Thymus (tissue), 11 donors: Measurements from ENCODE around the gene CTSF. TPM values are rescaled to one million over a fixed set of nuclear protein-coding genes. Genes with fewer than 3 reads are reported as not detected.
"Not testable (repeated sequence)": the region's sequence is repeated elsewhere in the genome, so short reads cannot be mapped to it uniquely, and the experiment has no call there.

Experiments used
- DNase-seq, 9 donors: peaks; one replicate each; pipeline ENCODE4 v3.0.0-alpha.2; 2013; ENCODE audit warnings: low spot score in 9 of 9, low read depth in 6 of 9, missing footprints in 1 of 9
- H3K27ac ChIP-seq, 2 donors: one replicate each; pipeline ENCODE4 v1.5.1; 2013; ENCODE audit warnings: control low read depth in 1 of 2, low read depth in 1 of 2, low read length in 1 of 2, mild to moderate bottlenecking in 1 of 2, moderate library complexity in 1 of 2
- H3K27me3 ChIP-seq, 2 donors: one replicate each; pipeline ENCODE4 v1.5.1; 2013; ENCODE audit warnings: low read length in 1 of 2; ENCODE audit not compliant: control insufficient read depth in 2 of 2, insufficient read depth in 1 of 2
- H3K36me3 ChIP-seq, 2 donors: one replicate each; pipeline ENCODE4 v1.5.1; 2013; ENCODE audit warnings: low read length in 1 of 2, mild to moderate bottlenecking in 1 of 2, moderate library complexity in 1 of 2; ENCODE audit not compliant: control insufficient read depth in 2 of 2, insufficient read depth in 2 of 2
- H3K4me1 ChIP-seq, 2 donors: one replicate each; pipeline ENCODE4 v1.5.1; 2013; ENCODE audit warnings: low read length in 2 of 2; ENCODE audit not compliant: control insufficient read depth in 2 of 2, insufficient read depth in 2 of 2
- H3K4me3 ChIP-seq, 2 donors: one replicate each; pipeline ENCODE4 v1.5.1; 2013; ENCODE audit warnings: low read length in 2 of 2, control low read depth in 1 of 2, mild to moderate bottlenecking in 1 of 2
- H3K9me3 ChIP-seq, 2 donors: one replicate each; pipeline ENCODE4 v1.5.1; 2013; ENCODE audit warnings: low read length in 1 of 2, mild to moderate bottlenecking in 1 of 2; ENCODE audit not compliant: control insufficient read depth in 2 of 2, insufficient read depth in 1 of 2
- WGBS: extraction: QIAGEN DNeasy Blood & Tissue Kit; methylation state at CpG from one replicate; pipeline ENCODE4 v1.1.7; 2013; 5-methylcytosine and 5-hydroxymethylcytosine counted together
- polyA plus RNA-seq: library from polyadenylated mRNA; stranded (reverse); fragments of 200-250 nt; gene quantifications from one replicate; pipeline ENCODE4 v1.2.3, GENCODE V29; 2013
- total RNA-seq: library from RNA; stranded (reverse); fragments of 120-200 nt; gene quantifications from one replicate; pipeline ENCODE4 v1.2.4, GENCODE V29; 2013
- donor health status: healthy.

The CTSF gene
- total and polyA plus RNA-seq, 2 donors, result 4.7 to 17.6 TPM

DNA sequence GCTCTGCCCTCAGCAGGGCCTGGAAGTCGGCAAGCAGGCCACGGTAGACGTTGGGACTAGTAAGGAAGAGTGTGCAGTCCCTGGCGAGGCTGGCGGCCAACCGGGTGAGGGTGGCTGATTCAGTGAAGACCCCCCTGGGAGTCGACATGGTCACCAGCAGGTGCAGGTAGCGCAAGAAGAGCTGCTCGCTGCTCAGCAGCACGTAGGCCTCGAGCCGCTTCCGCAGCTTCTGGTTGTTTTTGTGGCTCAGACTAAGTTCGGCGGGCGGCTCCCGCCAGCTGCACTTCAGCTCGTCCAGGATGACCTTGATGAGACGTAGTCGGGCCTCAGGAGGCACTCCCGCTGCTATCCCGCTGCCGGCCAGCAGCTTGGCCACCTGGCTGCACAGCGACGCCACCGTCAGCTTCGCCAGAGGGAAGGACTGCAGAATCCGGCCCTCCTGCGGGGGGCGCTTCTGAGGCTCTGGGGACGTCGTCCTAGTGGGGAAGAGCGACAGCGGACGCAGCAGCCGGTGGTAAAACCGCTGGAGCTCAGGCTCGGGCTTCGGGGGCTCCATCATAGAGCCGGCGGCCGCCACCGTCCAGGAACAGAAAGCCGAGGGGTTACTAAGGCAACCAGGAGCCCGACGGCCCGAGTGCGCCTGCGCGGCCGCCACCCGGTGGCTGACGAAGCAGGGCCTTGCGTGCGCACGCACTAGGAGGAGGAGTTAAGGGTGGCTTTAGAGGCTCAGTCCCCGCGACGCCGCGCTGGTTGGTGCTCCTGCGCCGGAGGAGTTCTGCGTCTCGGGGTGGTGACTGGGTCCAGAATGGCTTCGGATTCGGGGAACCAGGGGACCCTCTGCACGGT, 24.3 kb upstream of the CTSF start, which contains the start of the genes CCDC87 and CCS:
TSS of gene CCDC87 (minus strand) at position 607 of the 846 bp plus-strand sequence. CDS start at position 559, 48 bp downstream.
TSS of gene CCS (plus strand) at position 729 of the 846 bp plus-strand sequence. CDS start at position 806, 77 bp downstream.
- peaks cover 0 to 2% of the 10 kb centered on the region in 2 donors for H3K9me3 ChIP-seq
- H3K4me3 ChIP-seq, result peak within 1 kb of the TSS; percentile 70 to 76
- 19% methylated on average over 68 of the region's 68 CpGs for WGBS
- peaks cover 17 to 38% of the 10 kb centered on the region in 2 donors for H3K4me1 ChIP-seq
- DNase-seq, result peak; percentile 88 to 98 (median 96)
- H3K27me3 ChIP-seq, result peaks cover 0 to 3% of the 10 kb centered on the region in 2 donors
- peak within 1 kb of the TSS; percentile 59 to 79 for H3K27ac ChIP-seq
- H3K36me3 ChIP-seq, result peaks cover 0 to 2% of the 10 kb centered on the region in 2 donors

DNA sequence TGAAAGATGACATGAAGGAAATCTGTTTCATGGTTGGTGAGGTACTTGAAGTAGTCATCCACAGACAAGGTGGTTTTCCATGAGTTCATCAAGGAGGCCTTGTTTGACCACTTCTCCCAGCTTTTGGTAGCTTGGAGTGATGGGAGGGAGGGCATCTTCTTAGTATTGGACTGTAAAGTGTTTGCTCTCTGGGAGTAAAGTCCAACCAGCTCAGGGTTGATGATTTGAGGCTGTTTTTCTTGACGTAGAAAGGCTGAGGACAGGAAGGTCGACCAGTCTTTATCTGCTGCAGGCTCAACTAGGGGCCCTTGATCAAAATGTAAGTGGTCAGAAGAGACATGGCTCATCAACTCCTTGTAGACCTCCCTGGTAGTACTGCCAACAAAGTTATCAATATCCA, 22.8 kb upstream of the CTSF start:
- Histone ChIP-seq H3K4me3 (no peak overlapping the region), H3K4me1 (peaks cover 17 to 38% of the 10 kb centered on the region in 2 donors), H3K27me3 (peaks cover 0 to 3% of the 10 kb centered on the region in 2 donors), H3K27ac (no peak overlapping the region), H3K9me3 (no peaks in the 10 kb centered on the region), H3K36me3 (no peaks in the 10 kb centered on the region)
- DNase-seq, result no peak
- 94% methylated on average over 2 of the region's 2 CpGs for WGBS

DNA sequence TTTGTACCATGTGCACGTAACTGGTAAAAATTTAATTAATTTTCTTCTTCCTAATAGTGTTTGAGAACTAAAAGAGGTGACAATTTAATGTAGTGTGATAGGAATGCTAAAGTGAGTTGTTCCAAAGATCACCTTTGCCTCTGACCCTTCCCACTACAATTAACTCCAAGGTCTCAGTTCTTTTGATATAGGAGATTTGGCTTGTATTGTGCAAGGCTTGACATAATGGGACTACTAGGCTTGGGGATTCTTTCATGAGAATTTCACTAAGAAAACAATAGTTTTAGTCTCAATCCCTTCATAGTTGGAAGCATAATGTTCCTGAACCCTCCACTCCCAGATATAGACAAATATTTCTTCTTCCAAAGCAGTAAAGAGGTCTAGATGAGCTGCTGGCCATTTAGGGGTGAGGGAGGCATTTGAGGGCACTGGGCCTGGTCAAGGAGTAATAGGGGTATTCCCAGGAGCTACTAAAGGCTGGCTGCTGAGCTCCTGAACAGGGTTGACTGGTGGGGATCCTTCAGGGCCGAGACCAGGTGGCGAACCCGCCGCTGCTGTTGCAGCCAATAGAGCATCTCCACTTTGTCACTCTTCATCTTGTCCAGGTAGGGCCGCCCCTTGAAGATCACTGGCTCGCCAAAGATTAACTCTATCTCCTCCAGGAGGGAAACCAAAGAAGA, 21.7 kb upstream of the CTSF start:
- no peaks in the 10 kb centered on the region for H3K9me3 ChIP-seq
- H3K27me3 ChIP-seq, result peaks cover 0 to 3% of the 10 kb centered on the region in 2 donors
- H3K36me3 ChIP-seq, result no peaks in the 10 kb centered on the region
- H3K27ac ChIP-seq, result no peak overlapping the region
- H3K4me3 ChIP-seq, result no peak overlapping the region
- peaks cover 11 to 28% of the 10 kb centered on the region in 2 donors for H3K4me1 ChIP-seq
- WGBS, result 96% methylated on average over 7 of the region's 7 CpGs
- no peak for DNase-seq

DNA sequence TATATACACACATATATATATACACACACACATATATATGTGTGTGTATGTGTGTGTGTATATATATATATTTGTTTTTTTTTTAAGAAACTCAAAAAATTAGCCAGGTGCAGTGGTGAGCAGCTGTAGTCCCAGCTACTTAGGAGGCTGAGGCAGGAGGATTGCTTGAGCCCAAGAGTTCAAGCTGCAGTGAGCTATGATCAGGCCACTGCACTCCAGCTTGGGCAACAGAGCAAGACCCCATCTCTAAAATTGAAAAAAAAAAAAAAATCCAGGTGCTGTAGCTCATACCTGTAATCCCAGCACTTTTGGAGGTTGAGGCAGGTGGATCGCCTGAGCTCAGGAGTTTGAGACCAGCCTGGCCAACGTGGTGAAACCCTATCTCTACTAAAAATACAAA, 20.9 kb upstream of the CTSF start:
- not testable (repeated sequence) for H3K27me3 ChIP-seq, H3K9me3 ChIP-seq, H3K36me3 ChIP-seq, DNase-seq, H3K27ac ChIP-seq, H3K4me3 ChIP-seq
- peaks cover 6 to 20% of the 10 kb centered on the region in 2 donors for H3K4me1 ChIP-seq
- 80% methylated on average over 2 of the region's 2 CpGs for WGBS

DNA sequence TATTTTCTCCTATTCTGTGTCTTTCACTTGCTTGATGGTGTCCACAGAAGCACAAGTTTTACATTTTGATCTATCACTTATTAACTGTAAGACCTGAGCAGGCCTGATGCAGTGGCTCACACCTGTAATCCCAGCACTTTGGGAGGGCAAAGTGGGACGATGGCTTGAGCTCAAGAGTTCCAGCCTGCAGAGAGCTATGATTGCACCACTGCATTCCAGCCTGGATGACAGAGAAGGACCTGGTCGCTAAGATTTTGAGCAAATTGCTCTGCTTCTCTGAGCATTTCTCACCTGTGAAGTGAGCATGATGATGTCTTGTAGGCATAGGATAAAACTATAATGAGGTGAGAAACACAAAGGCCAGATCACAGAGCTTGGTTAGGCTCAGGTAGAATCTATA, 17.7 kb upstream of the CTSF start:
- peaks cover 0 to 11% of the 10 kb centered on the region in 2 donors for H3K9me3 ChIP-seq
- no peaks in the 10 kb centered on the region for H3K4me1 ChIP-seq
- H3K36me3 ChIP-seq, result no peaks in the 10 kb centered on the region
- H3K27me3 ChIP-seq, result peaks cover 0 to 3% of the 10 kb centered on the region in 2 donors
- WGBS, result 80% methylated on average over 2 of the region's 2 CpGs
- no peak overlapping the region for H3K4me3 ChIP-seq
- H3K27ac ChIP-seq, result no peak overlapping the region
- DNase-seq, result no peak

DNA sequence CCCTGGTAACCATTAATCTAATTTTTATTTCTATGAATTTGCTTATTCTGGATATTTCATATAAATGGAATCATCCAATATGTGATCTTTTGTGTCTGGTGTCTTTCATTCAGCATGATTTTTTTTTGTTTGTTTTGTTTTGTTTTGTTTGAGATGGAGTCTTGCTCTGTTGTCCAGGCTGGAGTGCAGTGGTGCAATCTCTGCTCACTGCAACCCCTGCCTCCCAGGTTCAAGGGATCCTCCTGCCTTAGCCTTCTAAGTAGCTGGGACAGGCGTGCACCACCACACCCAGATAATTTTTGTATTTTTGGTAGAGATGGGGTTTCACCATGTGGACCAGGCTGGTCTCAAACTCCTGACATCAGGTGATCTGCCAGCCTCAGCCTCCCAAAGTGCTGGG, 17.0 kb upstream of the CTSF start:
- H3K4me3 ChIP-seq, H3K27ac ChIP-seq, DNase-seq, H3K27me3 ChIP-seq, H3K36me3 ChIP-seq, H3K4me1 ChIP-seq: not testable (repeated sequence)
- peaks cover 0 to 11% of the 10 kb centered on the region in 2 donors for H3K9me3 ChIP-seq
- 98% methylated on average over 1 of the region's 1 CpG for whole genome bisulfite sequencing

DNA sequence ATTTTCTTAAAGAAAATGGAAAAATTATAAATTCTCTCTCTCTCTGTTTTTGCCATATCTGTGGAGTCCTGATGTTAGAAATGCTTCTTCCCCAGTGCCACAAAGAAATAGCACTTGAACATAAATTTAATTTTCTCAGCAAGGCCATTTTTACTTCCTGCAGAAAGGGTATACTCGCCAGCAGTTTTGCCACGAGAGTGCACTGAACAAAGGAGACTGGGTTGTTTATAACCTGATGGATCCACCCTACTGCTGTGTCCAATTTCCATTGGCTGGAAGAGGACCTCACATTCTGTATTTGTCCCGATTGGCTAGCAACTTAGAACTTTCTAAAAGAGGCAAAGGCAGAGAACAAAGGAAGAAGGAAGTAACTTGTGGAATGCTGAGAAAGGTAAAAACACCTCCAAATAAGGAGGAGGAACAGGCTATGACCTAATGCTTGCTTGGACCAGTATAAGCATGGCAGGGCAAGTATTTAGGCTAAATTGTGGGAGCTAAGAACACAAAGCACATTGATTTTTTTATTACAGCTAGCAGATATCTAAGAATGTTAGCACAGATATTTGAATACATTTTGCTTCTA, 14.2 kb upstream of the CTSF start:
- H3K4me3 ChIP-seq, DNase-seq, H3K27me3 ChIP-seq, H3K4me1 ChIP-seq, H3K27ac ChIP-seq, H3K36me3 ChIP-seq: not testable (repeated sequence)
- WGBS, result 93% methylated on average over 3 of the region's 3 CpGs
- H3K9me3 ChIP-seq, result peaks cover 0 to 11% of the 10 kb centered on the region in 2 donors

DNA sequence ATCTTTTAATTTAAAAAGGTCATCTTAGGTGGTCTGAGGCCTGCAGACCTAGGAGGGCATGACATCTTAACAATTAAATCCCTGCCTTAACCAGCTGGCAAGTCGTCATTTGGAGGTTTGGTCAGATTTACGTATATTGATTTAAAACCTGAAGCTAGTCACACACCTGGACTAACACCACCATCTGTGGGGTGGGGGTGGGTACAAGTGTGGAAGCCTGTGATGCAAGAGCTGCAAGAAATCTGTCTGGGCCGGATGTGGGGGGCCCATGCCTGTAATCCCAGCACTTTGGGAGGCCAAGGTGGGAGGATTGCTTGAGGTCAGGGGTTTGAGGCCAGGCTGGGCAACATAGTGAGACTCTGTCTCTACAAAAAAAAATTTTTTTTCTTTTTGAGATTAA, 12.9 kb upstream of the CTSF start:
- Histone ChIP-seq H3K4me1 (peaks cover 0 to 2% of the 10 kb centered on the region in 2 donors), H3K36me3 (no peaks in the 10 kb centered on the region), H3K9me3 (peaks cover 0 to 11% of the 10 kb centered on the region in 2 donors), H3K27me3 (peaks cover 0 to 11% of the 10 kb centered on the region in 2 donors), H3K27ac (no peak overlapping the region), H3K4me3 (no peak overlapping the region)
- 94% methylated on average over 3 of the region's 3 CpGs for WGBS
- DNase-seq, result no peak

DNA sequence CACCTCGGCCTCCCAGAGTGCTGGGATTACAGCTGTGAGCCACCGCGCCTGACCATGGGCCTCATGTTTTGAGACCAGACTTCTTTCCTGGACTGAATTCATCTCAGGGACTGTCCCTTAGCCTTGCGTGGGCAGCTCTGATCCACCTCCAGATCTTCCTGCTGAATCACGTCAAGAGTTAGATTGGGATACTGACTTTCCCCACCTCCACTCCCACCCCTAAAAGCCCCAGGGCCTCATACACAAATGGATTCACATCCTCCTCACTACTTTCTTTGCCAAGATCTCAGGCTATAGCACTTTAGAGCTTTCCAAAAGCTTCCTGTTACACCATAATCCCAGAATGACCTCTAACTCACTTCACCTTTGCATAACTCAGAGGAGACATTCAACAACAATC, 12.4 kb upstream of the CTSF start:
- Histone ChIP-seq H3K27me3 (peaks cover 0 to 11% of the 10 kb centered on the region in 2 donors), H3K4me1 (peaks cover 0 to 2% of the 10 kb centered on the region in 2 donors), H3K9me3 (peaks cover 0 to 11% of the 10 kb centered on the region in 2 donors), H3K4me3 (no peak overlapping the region), H3K36me3 (no peaks in the 10 kb centered on the region), H3K27ac (no peak overlapping the region)
- 96% methylated on average over 5 of the region's 5 CpGs for WGBS
- no peak for DNase-seq
